Measurements from ENCODE around the gene ZBTB46. TPM values are rescaled to one million over a fixed set of nuclear protein-coding genes. Genes with fewer than 3 reads are reported as not detected.

Gene ZBTB46
- total and polyA plus RNA-seq, 2 experiments from 2014 or later: 2.0 to 4.0 TPM

DNA sequence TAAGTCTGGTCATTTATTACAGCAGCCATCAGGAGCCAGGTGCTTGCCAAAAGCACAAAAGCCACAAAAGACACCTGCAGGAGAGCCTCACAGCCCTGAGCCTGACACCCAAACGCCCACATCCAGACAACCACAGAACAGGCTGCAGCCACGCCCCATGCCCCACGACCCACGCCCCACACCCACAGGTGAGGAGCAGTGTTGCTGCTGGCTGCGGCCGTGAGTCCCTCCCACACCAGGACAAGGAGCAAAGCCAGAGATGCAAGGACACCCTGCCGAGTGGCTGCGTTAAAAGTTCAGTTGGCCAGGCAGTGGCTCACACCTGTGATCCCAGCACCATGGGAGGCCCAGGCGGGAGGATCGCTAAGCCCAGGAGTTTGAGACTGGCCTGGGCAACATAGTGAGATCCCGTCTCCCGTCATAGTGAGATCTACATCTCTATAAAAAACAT is 48.5 kb downstream of the ZBTB46 start:
- Histone ChIP-seq H3K9me2 (replicated peaks; ENCODE audit: insufficient read depth) (no peaks in the 10 kb centered on the region), H2AFZ (no peak overlapping the region), H3K4me1 (ENCODE audit: insufficient read depth) (no peaks in the 10 kb centered on the region), H3K79me2 (no peaks in the 10 kb centered on the region), H3K4me2 (no peak overlapping the region), H3K27ac (no peak overlapping the region), H3K9me3 (ENCODE audit: low read depth) (no peaks in the 10 kb centered on the region), H4K20me1 (ENCODE audit: insufficient read depth, poor library complexity, severe bottlenecking) (no peaks in the 10 kb centered on the region), H3K27me3 (no peaks in the 10 kb centered on the region), H3K36me3 (replicated peaks; ENCODE audit: insufficient read depth, low read depth) (no peaks in the 10 kb centered on the region), H3K4me3 (no peak overlapping the region)
- no peak for DNase-seq (ENCODE audit: low spot score)
- WGBS (ENCODE audit: low lambda C conversion rate, missing lambda C conversion rate): 92% methylated on average over 12 of the region's 12 CpGs
- TF ChIP-seq EZH2 (IDR thresholded peaks at IDR 0.05; ENCODE audit: borderline replicate concordance) (no peak), EZH2phosphoT487 (IDR thresholded peaks at IDR 0.05; ENCODE audit: low read depth, severe bottlenecking, unreplicated experiment) (no peak)
- TF ChIP-seq, protein P1, sequence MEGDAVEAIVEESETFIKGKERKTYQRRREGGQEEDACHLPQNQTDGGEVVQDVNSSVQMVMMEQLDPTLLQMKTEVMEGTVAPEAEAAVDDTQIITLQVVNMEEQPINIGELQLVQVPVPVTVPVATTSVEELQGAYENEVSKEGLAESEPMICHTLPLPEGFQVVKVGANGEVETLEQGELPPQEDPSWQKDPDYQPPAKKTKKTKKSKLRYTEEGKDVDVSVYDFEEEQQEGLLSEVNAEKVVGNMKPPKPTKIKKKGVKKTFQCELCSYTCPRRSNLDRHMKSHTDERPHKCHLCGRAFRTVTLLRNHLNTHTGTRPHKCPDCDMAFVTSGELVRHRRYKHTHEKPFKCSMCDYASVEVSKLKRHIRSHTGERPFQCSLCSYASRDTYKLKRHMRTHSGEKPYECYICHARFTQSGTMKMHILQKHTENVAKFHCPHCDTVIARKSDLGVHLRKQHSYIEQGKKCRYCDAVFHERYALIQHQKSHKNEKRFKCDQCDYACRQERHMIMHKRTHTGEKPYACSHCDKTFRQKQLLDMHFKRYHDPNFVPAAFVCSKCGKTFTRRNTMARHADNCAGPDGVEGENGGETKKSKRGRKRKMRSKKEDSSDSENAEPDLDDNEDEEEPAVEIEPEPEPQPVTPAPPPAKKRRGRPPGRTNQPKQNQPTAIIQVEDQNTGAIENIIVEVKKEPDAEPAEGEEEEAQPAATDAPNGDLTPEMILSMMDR (IDR thresholded peaks at IDR 0.05; ENCODE audit: poor library complexity): no peak

DNA sequence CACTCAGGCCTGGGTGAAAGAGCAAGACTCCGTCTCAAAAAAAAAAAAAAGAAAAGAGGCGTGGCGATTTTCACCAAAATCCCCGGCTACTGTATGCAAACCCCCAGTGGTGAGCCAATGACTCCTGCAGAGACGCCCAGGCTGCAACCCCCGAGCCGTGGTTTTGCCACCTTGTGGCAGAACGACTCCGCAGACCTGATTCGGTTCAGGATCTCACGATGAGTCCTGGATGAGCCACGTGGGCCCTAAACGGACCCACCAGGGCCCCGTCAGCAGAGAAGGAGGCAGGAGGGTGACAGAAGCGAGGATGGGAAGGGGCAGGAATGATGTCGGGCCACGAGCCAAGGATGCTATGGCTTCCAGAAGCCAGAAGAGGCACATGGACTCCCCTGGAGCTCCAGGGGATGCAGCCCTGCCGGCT is 49.0 kb downstream of the ZBTB46 start:
- H4K20me1 ChIP-seq (ENCODE audit: insufficient read depth, poor library complexity, severe bottlenecking): no peaks in the 10 kb centered on the region
- TF ChIP-seq EZH2 (IDR thresholded peaks at IDR 0.05; ENCODE audit: borderline replicate concordance) (no peak), EZH2phosphoT487 (IDR thresholded peaks at IDR 0.05; ENCODE audit: low read depth, severe bottlenecking, unreplicated experiment) (no peak)
- DNase-seq (ENCODE audit: low spot score): no peak
- no peak overlapping the region for H3K4me2 ChIP-seq
- H3K4me3 ChIP-seq: no peak overlapping the region
- no peak overlapping the region for H2AFZ ChIP-seq
- H3K27me3 ChIP-seq: no peaks in the 10 kb centered on the region
- 85% methylated on average over 15 of the region's 18 CpGs for WGBS (ENCODE audit: low lambda C conversion rate, missing lambda C conversion rate)
- no peaks in the 10 kb centered on the region for H3K9me2 ChIP-seq (replicated peaks; ENCODE audit: insufficient read depth)
- no peaks in the 10 kb centered on the region for H3K4me1 ChIP-seq (ENCODE audit: insufficient read depth)
- H3K9me3 ChIP-seq (ENCODE audit: low read depth): no peaks in the 10 kb centered on the region
- no peaks in the 10 kb centered on the region for H3K36me3 ChIP-seq (replicated peaks; ENCODE audit: insufficient read depth, low read depth)
- no peaks in the 10 kb centered on the region for H3K79me2 ChIP-seq
- no peak overlapping the region for H3K27ac ChIP-seq

DNA sequence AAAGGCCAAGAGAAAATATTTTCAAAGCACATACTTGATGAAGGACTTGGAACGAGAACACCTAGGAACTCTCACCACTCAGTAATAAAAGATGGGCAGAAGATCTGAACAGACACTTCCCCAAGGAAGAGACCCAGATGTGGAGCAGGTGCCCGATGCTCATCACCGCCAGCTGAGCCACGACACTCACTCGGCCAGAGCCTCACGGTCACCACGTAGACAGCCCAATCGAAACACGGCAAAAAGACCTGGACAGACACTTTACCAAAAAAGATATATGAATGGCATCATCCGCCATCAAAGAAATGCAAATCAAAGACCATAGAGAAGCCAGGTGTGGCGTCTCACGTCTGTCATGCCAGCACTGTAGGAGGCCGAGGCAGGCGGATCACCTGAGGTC is 49.9 kb downstream of the ZBTB46 start:
- Histone ChIP-seq H3K4me3 (no peak overlapping the region), H3K79me2 (no peaks in the 10 kb centered on the region), H3K9me3 (ENCODE audit: low read depth) (no peaks in the 10 kb centered on the region), H3K9me2 (replicated peaks; ENCODE audit: insufficient read depth) (no peaks in the 10 kb centered on the region), H3K4me1 (ENCODE audit: insufficient read depth) (no peaks in the 10 kb centered on the region), H3K36me3 (replicated peaks; ENCODE audit: insufficient read depth, low read depth) (no peaks in the 10 kb centered on the region), H4K20me1 (ENCODE audit: insufficient read depth, poor library complexity, severe bottlenecking) (no peaks in the 10 kb centered on the region), H3K4me2 (no peak overlapping the region), H2AFZ (no peak overlapping the region), H3K27ac (no peak overlapping the region), H3K27me3 (no peaks in the 10 kb centered on the region)
- DNase-seq (ENCODE audit: low spot score): no peak
- 97% methylated on average over 14 of the region's 14 CpGs for WGBS (ENCODE audit: low lambda C conversion rate, missing lambda C conversion rate)
- TF ChIP-seq EZH2phosphoT487 (IDR thresholded peaks at IDR 0.05; ENCODE audit: low read depth, severe bottlenecking, unreplicated experiment): no peak
- TF ChIP-seq, protein P1 (IDR thresholded peaks at IDR 0.05; ENCODE audit: poor library complexity): no peak
- no peak for TF ChIP-seq EZH2 (IDR thresholded peaks at IDR 0.05; ENCODE audit: borderline replicate concordance)

DNA sequence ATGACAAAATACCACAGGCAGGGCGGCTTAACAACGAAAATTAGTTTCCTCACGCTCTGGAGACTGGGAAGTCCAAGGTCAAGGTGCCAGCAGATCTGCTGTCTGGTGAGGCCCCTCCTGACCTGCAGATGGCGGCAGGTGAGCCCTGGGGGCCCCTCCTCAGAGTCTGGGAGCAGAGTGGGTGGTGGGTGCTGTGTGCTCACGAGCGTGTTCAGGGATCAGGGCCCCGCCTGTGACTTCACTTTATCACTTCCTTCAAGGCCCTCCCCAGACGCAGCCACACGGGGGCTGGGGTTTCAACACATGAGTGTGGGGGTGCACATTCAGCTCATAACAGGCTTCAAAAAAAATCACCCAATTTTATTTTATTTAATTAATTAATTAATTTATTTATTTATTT is 52.2 kb downstream of the ZBTB46 start:
- H3K4me1 ChIP-seq (ENCODE audit: insufficient read depth): peaks cover 4% of the 10 kb centered on the region
- 88% methylated on average over 9 of the region's 9 CpGs for WGBS (ENCODE audit: low lambda C conversion rate, missing lambda C conversion rate)
- TF ChIP-seq, protein P1 (IDR thresholded peaks at IDR 0.05; ENCODE audit: poor library complexity): no peak
- TF ChIP-seq EZH2phosphoT487 (IDR thresholded peaks at IDR 0.05; ENCODE audit: low read depth, severe bottlenecking, unreplicated experiment): no peak
- TF ChIP-seq EZH2 (IDR thresholded peaks at IDR 0.05; ENCODE audit: borderline replicate concordance): no peak

More for the DNA sequence above, 52.2 kb downstream of the ZBTB46 start:
- H3K9me3 ChIP-seq (ENCODE audit: low read depth): no peaks in the 10 kb centered on the region
- no peak for DNase-seq (ENCODE audit: low spot score)
- no peak overlapping the region for H2AFZ ChIP-seq
- no peaks in the 10 kb centered on the region for H3K9me2 ChIP-seq (replicated peaks; ENCODE audit: insufficient read depth)
- H3K79me2 ChIP-seq: no peaks in the 10 kb centered on the region
- no peaks in the 10 kb centered on the region for H3K27me3 ChIP-seq
- no peak overlapping the region for H3K4me3 ChIP-seq
- no peak overlapping the region for H3K4me2 ChIP-seq
- no peaks in the 10 kb centered on the region for H4K20me1 ChIP-seq (ENCODE audit: insufficient read depth, poor library complexity, severe bottlenecking)
- no peak overlapping the region for H3K27ac ChIP-seq
- no peaks in the 10 kb centered on the region for H3K36me3 ChIP-seq (replicated peaks; ENCODE audit: insufficient read depth, low read depth)

All from hepatocyte (in vitro differentiated cells).